GM12878 (cell line): ENCODE data around the gene ITCH. TPM values are rescaled to one million over a fixed set of nuclear protein-coding genes. Genes with fewer than 3 reads are reported as not detected.

Experiments used
- BCL11A ChIP-seq: IDR thresholded peaks from 2 replicates; pipeline ENCODE4 v1.6.1; 2011; ENCODE audit warnings: low read depth, low read length
- CBX3 ChIP-seq: fragments of 200-600 bp; sonication (generic); IDR thresholded peaks from 2 replicates; pipeline ENCODE4 v1.6.1; 2016; ENCODE audit warnings: low read depth, borderline replicate concordance
- CHD4 ChIP-seq: fragments of 200-600 bp; sonication (generic); IDR thresholded peaks from 2 replicates; pipeline ENCODE4 v1.6.1; 2016; ENCODE audit warnings: mild to moderate bottlenecking
- EGR1 ChIP-seq, 2 experiments: IDR thresholded peaks; 1 replicate in 1 of 2; 2 replicates in 1 of 2; pipeline ENCODE4 v1.6.1; 2011 to 2012; ENCODE audit warnings: low read depth in 2 of 2, low read length in 2 of 2, borderline replicate concordance in 1 of 2, mild to moderate bottlenecking in 1 of 2, moderate library complexity in 1 of 2
- LARP7 ChIP-seq: fragments of 450-650 bp; IDR thresholded peaks from 2 replicates; pipeline ENCODE4 v1.6.1; 2017; ENCODE audit warnings: mild to moderate bottlenecking
- NFYB ChIP-seq: IDR thresholded peaks from 2 replicates; pipeline ENCODE4 v1.6.1; 2011; ENCODE audit warnings: low read depth, mild to moderate bottlenecking, low read length, improper control_type of control experiment, moderate library complexity; ENCODE audit not compliant: insufficient read depth
- RFX5 ChIP-seq: IDR thresholded peaks from 2 replicates; pipeline ENCODE4 v1.6.1; 2011; ENCODE audit warnings: low read depth, low read length, improper control_type of control experiment
- SRF ChIP-seq, 2 experiments: IDR thresholded peaks; 2 replicates each; pipeline ENCODE4 v1.6.1; 2011; ENCODE audit warnings: low read depth in 2 of 2, low read length in 2 of 2, mild to moderate bottlenecking in 1 of 2, moderate library complexity in 1 of 2
- TCF12 ChIP-seq: IDR thresholded peaks from 2 replicates; pipeline ENCODE4 v1.6.1; 2011; ENCODE audit warnings: low read depth, mild to moderate bottlenecking, low read length
- ZNF217 ChIP-seq: fragments of 450-650 bp; IDR thresholded peaks from 2 replicates; pipeline ENCODE4 v1.6.1; 2017; ENCODE audit warnings: antibody characterized with exemption, mild to moderate bottlenecking
- ZNF622 ChIP-seq: fragments of 450-650 bp; IDR thresholded peaks from 2 replicates; pipeline ENCODE4 v1.6.1; 2017; ENCODE audit warnings: mild to moderate bottlenecking, inconsistent platforms
- polyA plus RNA-seq, 11 experiments: library from polyadenylated mRNA; depleted of rRNA in 4 of 11; unstranded in 6 of 11; stranded (reverse) in 5 of 11; fragments of >200 nt; fragmentation: Nextera tagmentation in 4 of 11; fragmentation: Illumina TruSeq in 1 of 11; extraction: Ambion mirVana in 4 of 11; extraction: Trizol in 1 of 11; gene quantifications; 1 replicate in 1 of 11; 2 replicates in 10 of 11; pipeline versions ENCODE4 v1.2.1 to v1.2.3, GENCODE V29; 2011 to 2016; ENCODE audit warnings: inconsistent platforms in 2 of 11, missing spikeins in 2 of 11, low read depth in 1 of 11
- total RNA-seq, 4 experiments: library from RNA; depleted of rRNA in 3 of 4; stranded (reverse); fragments of >200 nt in 3 of 4; fragmentation: Illumina TruSeq in 1 of 4; extraction: Trizol in 1 of 4; gene quantifications; 2 replicates each; pipeline versions ENCODE4 v1.2.1 to v1.2.3, GENCODE V29; 2013 to 2021
- TF ChIP-seq, protein P1 (sequence below): fragments of 150-350 bp; IDR thresholded peaks from 2 replicates; pipeline ENCODE4 v1.6.1; 2016; ENCODE audit warnings: low read depth, low read length
- TF ChIP-seq, protein P2 (sequence below): fragments of 450-650 bp; IDR thresholded peaks from 2 replicates; pipeline ENCODE4 v1.6.1; 2017; ENCODE audit warnings: mild to moderate bottlenecking
- TF ChIP-seq, protein P3 (sequence below), 3 experiments: IDR thresholded peaks in 2 of 3; conservative IDR thresholded peaks in 1 of 3; 2 replicates each; pipeline ENCODE4 v1.5.1; 2011; ENCODE audit warnings: low read depth in 3 of 3, low read length in 3 of 3, mild to moderate bottlenecking in 3 of 3, control low read depth in 2 of 3, moderate library complexity in 2 of 3, inconsistent platforms in 1 of 3, mixed read lengths in 1 of 3; ENCODE audit not compliant: control insufficient read depth in 2 of 3, insufficient read depth in 1 of 3; ENCODE audit errors: extremely low read depth in 1 of 3
- TF ChIP-seq, protein P4 (sequence below): fragments of 150-350 bp; IDR thresholded peaks from 2 replicates; pipeline ENCODE4 v1.6.1; 2014; ENCODE audit warnings: mild to moderate bottlenecking, low read depth, low read length
- TF ChIP-seq, protein P5 (sequence below): IDR thresholded peaks from 2 replicates; pipeline ENCODE4 v1.6.1; 2011; ENCODE audit warnings: borderline replicate concordance, low read depth, mild to moderate bottlenecking, moderate library complexity, mixed read lengths, low read length; ENCODE audit not compliant: insufficient read depth; ENCODE audit errors: extremely low read length
- TF ChIP-seq, protein P6 (sequence below): fragments of 450-650 bp; IDR thresholded peaks from 2 replicates; pipeline ENCODE4 v1.6.1; 2014; ENCODE audit warnings: mild to moderate bottlenecking

The ITCH gene
- total and polyA plus RNA-seq, 10 of the 15 experiments (the other 5 are each of a cell fraction or from before 2014, with no cell fraction given) = 7.5 to 46.1 (median 21.5) TPM

DNA sequence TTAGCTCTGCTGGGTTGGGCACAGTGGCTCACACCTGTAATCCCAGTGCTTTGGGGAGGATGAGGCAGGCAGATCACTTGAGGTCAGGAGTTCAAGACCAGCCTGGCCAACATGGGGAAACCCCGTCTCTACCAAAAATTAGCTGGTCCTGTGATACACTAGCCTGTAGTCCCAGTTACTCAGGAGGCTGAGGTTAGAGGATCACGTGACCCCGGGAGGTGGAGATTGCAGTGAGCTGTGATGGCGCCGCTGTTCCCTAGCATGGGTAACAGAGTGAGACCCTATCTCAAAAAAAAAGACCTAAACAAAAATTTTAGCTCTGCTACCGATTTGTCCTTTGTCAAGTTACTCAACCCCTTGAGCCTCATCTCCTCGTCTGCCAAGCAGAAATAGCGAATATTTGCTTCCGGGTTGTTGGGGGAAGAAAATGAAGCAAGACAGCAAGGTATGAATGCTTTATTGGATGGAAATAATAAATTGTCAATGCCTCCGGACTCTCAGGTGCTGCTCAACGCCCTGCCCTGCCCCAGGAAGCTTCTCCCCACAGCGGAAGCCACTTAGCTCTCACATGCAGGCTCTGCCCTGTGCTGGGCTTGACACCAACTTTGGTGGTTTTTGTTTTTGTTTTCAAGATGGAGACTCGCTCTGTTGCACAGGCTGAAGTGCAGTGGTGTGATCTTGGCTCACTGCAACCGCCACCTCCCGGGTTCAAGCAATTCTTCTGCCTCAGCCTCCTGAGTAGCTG lies 24.9 kb upstream of the ITCH start (continued):
- TF ChIP-seq, protein P1, sequence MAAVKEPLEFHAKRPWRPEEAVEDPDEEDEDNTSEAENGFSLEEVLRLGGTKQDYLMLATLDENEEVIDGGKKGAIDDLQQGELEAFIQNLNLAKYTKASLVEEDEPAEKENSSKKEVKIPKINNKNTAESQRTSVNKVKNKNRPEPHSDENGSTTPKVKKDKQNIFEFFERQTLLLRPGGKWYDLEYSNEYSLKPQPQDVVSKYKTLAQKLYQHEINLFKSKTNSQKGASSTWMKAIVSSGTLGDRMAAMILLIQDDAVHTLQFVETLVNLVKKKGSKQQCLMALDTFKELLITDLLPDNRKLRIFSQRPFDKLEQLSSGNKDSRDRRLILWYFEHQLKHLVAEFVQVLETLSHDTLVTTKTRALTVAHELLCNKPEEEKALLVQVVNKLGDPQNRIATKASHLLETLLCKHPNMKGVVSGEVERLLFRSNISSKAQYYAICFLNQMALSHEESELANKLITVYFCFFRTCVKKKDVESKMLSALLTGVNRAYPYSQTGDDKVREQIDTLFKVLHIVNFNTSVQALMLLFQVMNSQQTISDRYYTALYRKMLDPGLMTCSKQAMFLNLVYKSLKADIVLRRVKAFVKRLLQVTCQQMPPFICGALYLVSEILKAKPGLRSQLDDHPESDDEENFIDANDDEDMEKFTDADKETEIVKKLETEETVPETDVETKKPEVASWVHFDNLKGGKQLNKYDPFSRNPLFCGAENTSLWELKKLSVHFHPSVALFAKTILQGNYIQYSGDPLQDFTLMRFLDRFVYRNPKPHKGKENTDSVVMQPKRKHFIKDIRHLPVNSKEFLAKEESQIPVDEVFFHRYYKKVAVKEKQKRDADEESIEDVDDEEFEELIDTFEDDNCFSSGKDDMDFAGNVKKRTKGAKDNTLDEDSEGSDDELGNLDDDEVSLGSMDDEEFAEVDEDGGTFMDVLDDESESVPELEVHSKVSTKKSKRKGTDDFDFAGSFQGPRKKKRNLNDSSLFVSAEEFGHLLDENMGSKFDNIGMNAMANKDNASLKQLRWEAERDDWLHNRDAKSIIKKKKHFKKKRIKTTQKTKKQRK = no peak
- no peak for TF ChIP-seq NFYB
- TF ChIP-seq, protein P2, sequence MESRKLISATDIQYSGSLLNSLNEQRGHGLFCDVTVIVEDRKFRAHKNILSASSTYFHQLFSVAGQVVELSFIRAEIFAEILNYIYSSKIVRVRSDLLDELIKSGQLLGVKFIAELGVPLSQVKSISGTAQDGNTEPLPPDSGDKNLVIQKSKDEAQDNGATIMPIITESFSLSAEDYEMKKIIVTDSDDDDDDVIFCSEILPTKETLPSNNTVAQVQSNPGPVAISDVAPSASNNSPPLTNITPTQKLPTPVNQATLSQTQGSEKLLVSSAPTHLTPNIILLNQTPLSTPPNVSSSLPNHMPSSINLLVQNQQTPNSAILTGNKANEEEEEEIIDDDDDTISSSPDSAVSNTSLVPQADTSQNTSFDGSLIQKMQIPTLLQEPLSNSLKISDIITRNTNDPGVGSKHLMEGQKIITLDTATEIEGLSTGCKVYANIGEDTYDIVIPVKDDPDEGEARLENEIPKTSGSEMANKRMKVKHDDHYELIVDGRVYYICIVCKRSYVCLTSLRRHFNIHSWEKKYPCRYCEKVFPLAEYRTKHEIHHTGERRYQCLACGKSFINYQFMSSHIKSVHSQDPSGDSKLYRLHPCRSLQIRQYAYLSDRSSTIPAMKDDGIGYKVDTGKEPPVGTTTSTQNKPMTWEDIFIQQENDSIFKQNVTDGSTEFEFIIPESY = no peak
- TF ChIP-seq, protein P3, sequence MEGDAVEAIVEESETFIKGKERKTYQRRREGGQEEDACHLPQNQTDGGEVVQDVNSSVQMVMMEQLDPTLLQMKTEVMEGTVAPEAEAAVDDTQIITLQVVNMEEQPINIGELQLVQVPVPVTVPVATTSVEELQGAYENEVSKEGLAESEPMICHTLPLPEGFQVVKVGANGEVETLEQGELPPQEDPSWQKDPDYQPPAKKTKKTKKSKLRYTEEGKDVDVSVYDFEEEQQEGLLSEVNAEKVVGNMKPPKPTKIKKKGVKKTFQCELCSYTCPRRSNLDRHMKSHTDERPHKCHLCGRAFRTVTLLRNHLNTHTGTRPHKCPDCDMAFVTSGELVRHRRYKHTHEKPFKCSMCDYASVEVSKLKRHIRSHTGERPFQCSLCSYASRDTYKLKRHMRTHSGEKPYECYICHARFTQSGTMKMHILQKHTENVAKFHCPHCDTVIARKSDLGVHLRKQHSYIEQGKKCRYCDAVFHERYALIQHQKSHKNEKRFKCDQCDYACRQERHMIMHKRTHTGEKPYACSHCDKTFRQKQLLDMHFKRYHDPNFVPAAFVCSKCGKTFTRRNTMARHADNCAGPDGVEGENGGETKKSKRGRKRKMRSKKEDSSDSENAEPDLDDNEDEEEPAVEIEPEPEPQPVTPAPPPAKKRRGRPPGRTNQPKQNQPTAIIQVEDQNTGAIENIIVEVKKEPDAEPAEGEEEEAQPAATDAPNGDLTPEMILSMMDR (IDR thresholded peaks at IDR 0.05 in 2 of 3, conservative IDR thresholded peaks at IDR 0.05 in 1 of 3; ENCODE audit: control insufficient read depth in 2 of 3, extremely low read depth in 1 of 3, insufficient read depth in 1 of 3, low read depth in 3 of 3, low read length in 3 of 3) = 0 out of 6 replicates have a peak, but pooled peaks of 1 of the 3 experiments have one; percentile 2
- no peak for TF ChIP-seq SRF (IDR thresholded peaks at IDR 0.05; ENCODE audit: low read depth in 2 of 2, low read length in 2 of 2)
- TF ChIP-seq EGR1 (IDR thresholded peaks at IDR 0.05; ENCODE audit: borderline replicate concordance in 1 of 2, low read depth in 2 of 2, low read length in 2 of 2) = no peak
- no peak for TF ChIP-seq ZNF217
- no peak for TF ChIP-seq RFX5
- no peak for TF ChIP-seq ZNF622
- TF ChIP-seq, protein P4, sequence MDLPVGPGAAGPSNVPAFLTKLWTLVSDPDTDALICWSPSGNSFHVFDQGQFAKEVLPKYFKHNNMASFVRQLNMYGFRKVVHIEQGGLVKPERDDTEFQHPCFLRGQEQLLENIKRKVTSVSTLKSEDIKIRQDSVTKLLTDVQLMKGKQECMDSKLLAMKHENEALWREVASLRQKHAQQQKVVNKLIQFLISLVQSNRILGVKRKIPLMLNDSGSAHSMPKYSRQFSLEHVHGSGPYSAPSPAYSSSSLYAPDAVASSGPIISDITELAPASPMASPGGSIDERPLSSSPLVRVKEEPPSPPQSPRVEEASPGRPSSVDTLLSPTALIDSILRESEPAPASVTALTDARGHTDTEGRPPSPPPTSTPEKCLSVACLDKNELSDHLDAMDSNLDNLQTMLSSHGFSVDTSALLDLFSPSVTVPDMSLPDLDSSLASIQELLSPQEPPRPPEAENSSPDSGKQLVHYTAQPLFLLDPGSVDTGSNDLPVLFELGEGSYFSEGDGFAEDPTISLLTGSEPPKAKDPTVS = no peak
- TF ChIP-seq CBX3 = no peak
- TF ChIP-seq, protein P5, sequence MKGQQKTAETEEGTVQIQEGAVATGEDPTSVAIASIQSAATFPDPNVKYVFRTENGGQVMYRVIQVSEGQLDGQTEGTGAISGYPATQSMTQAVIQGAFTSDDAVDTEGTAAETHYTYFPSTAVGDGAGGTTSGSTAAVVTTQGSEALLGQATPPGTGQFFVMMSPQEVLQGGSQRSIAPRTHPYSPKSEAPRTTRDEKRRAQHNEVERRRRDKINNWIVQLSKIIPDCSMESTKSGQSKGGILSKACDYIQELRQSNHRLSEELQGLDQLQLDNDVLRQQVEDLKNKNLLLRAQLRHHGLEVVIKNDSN = peak; percentile 80
- TF ChIP-seq CHD4 = no peak
- TF ChIP-seq BCL11A = no peak
- TF ChIP-seq TCF12 = no peak
- TF ChIP-seq LARP7 = 0 out of 2 replicates have a peak, but pooled peaks have one; percentile 19
- TF ChIP-seq, protein P6, sequence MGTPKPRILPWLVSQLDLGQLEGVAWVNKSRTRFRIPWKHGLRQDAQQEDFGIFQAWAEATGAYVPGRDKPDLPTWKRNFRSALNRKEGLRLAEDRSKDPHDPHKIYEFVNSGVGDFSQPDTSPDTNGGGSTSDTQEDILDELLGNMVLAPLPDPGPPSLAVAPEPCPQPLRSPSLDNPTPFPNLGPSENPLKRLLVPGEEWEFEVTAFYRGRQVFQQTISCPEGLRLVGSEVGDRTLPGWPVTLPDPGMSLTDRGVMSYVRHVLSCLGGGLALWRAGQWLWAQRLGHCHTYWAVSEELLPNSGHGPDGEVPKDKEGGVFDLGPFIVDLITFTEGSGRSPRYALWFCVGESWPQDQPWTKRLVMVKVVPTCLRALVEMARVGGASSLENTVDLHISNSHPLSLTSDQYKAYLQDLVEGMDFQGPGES = no peak
